HuH-7 (cell line): ENCODE data around the gene TMEM61.

Source experiments
- DNase-seq: peaks from one replicate; pipeline ENCODE4 v3.0.0; 2011; ENCODE audit warnings: low spot score

The TMEM61 gene

GRCh38 chr1:54985556-54985955, 5.1 kb downstream of the TMEM61 start:
- no peak for DNase-seq

GRCh38 chr1:54986025-54986424, 5.6 kb downstream of the TMEM61 start:
- DNase-seq = no peak

- no peak for DNase-seq
Measured at GRCh38 chr1:54986533-54986932, 6.1 kb downstream of the TMEM61 start.

GRCh38 chr1:54987427-54987826, 7.0 kb downstream of the TMEM61 start:
- DNase-seq = no peak

- DNase-seq = no peak
Measured at GRCh38 chr1:54987919-54988705, 7.7 kb downstream of the TMEM61 start.

- DNase-seq = no peak
Measured at GRCh38 chr1:54988975-54989374, 8.5 kb downstream of the TMEM61 start.

GRCh38 chr1:54989473-54989872, 9.0 kb downstream of the TMEM61 start:
- no peak for DNase-seq

- no peak for DNase-seq
Measured at GRCh38 chr1:54989968-54990810, 9.8 kb downstream of the TMEM61 start.

GRCh38 chr1:54990916-54991315, 10.5 kb downstream of the TMEM61 start:
- DNase-seq = no peak

- no peak for DNase-seq
Measured at GRCh38 chr1:54991939-54992338, 11.5 kb downstream of the TMEM61 start.

- no peak for DNase-seq
Measured at GRCh38 chr1:54993140-54993539, 12.7 kb downstream of the TMEM61 start.

GRCh38 chr1:54994355-54994990, 14.0 kb downstream of the TMEM61 start:
- DNase-seq = no peak

GRCh38 chr1:54995013-54995760, 14.8 kb downstream of the TMEM61 start:
- DNase-seq = no peak

GRCh38 chr1:54995835-54996234, 15.4 kb downstream of the TMEM61 start:
- no peak for DNase-seq

- DNase-seq = peak; percentile 96
Measured at GRCh38 chr1:54996359-54996868, 16.0 kb downstream of the TMEM61 start.

- DNase-seq = no peak
Measured at GRCh38 chr1:54996869-54997710, 16.7 kb downstream of the TMEM61 start.

GRCh38 chr1:54997711-54997986, 17.2 kb downstream of the TMEM61 start:
- no peak for DNase-seq

GRCh38 chr1:54998100-54998499, 17.7 kb downstream of the TMEM61 start:
- DNase-seq = no peak

- no peak for DNase-seq
Measured at GRCh38 chr1:54998677-54999076, 18.2 kb downstream of the TMEM61 start, which contains the start of gene BSND. TSS of gene BSND (plus strand) at chr1:54998933. CDS start at chr1:54999187, 254 bp downstream.

- no peak for DNase-seq
Measured at GRCh38 chr1:55000110-55001085, 20.0 kb downstream of the TMEM61 start.
